HG03457 (cell line): Measurements from ENCODE around the gene UBQLN4.
"Not testable (repeated sequence)": the region's sequence is repeated elsewhere in the genome, so short reads cannot be mapped to it uniquely, and the experiment has no call there.

ENCODE experiments used
- ATAC-seq: cut with Tn5 transposase; IDR thresholded peaks from one replicate; pipeline ENCODE4 v1.9.1; 2021; ENCODE audit warnings: moderate number of reproducible peaks; ENCODE audit not compliant: unreplicated experiment

UBQLN4 gene

DNA sequence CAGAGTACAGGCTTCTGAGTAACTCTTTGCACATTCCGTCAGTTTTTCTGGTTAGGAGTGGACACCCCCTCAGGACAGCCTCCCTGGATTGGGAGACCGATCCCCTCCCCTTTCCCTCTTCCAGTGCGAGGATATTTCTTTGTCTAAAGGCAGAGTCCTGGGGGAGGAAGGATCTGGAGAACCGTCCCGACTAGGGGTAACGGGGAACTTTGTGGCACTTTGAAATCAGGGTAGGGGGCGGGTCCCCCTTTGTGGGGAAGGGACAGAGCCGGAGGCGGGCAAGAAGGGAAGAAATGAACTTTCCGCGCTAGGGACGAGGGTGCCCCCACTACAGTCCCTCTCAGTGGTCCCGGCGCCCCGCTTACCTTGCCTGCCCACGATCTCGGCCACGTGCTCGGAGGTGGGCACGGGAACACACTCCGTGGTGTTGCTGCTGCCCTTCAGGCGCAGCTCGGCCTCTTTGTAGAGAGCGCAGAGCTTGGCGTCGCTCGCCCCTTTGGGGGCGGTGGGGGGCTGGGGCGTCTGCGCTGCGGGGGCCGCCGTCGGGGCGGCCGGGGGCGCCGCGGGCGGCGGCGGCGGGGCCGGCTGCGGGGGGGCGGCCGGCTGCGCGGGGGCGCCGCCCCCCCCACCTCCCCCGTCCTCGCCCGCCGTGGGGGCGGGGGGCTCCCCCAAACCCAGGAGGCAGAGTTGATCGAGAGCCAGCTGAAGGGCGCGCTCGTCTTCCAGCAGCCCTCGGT lies 27.8 kb upstream of the UBQLN4 start:
- ATAC-seq: no peak

DNA sequence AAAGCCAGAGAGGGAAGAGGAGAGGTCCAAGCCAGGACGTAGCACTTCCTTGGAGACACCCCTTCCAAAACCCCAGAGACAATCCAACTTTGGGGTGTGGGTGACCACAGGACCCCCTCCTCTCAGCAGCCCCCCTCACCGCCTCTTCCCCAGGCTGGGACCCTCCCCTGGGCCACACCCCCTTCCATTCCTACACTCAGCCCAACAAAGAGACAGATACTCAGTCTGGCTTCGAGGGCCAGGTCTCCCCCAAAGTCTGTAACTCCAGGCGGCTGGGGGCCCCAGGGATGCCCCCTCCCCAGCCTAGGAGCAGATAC lies 27.2 kb upstream of the UBQLN4 start:
- ATAC-seq: no peak

GRCh38 chr1:156080241-156080862 lies 26.8 kb upstream of the UBQLN4 start:
- no peak for ATAC-seq

DNA sequence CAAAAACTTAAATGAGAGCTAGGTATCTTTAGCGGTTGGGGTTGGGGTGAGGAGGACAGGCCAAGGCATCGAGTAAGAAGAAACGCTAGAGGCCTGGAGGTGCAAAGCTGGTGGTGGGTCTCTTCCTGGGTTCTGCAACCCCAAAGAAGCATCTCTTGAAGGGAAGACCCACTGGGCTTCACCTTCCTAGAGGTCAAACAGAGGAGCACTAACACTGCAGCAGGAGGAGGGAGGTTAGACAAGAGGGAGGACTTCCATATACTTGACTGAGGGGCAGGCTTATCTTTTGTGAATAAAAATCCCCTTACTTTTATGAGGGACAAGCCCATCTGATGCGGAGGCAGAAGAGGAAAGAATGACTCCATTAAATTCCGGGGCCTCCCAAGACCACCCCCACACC lies 26.2 kb upstream of the UBQLN4 start:
- no peak for ATAC-seq

GRCh38 chr1:156078728-156079127 lies 25.1 kb upstream of the UBQLN4 start:
- no peak for ATAC-seq

DNA sequence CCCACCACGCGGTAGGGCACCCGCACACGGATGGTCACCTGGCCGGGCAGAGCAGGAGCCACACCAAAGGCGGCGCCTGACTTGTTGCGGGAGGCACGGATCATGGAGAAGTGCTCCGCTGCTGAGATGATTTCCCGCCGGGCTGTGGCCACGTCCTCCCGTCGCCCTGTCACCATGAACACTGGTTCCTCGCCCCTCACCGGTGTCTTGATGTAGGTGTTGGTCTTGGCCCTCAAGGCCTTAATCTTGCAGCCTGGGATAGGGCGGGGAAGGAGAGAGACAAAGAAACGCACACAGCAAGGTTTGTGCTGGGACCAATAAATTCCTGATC lies 23.8 kb upstream of the UBQLN4 start:
- ATAC-seq: no peak

DNA sequence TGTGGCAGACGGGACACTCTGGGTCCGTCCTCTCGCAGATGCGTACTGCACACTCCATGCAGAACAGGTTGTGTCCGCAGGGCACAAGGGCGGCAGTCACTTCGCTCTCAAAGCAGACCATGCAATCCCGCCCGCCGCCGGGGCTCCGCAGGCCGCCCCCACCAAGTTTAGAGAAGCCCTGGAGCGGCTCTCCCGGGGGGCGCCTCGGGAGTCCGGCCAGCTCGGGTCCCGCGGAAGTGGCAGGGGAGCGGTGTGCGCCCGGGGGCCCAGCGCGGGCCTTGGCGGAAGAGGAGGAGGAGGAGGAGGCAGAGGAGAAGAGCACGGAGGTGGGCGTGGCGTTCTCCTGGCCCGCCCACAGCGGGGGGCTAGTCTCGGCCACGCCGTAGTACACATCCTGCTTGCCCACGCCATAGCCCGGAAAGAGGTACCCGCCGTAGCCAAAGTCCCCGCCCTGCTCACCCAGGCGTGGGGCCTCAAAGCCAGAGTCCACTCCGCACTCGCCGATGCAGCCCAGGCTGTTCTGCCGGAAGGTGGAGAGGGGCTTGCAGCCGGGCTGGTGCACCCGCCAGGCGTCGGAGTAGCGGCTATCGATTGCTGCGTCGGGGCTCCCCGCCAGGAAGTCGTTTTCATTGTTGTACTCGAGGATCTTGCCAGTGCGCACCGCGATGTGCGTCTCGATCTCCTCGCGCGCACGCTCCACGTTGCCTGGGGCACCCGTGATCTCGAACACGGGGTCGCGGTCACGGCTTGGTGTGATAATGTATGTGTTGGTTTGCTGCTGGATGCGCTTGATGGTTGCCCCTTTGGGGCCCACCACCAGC lies 23.2 kb upstream of the UBQLN4 start:
- ATAC-seq: no peak

GRCh38 chr1:156075775-156076204 lies 22.2 kb upstream of the UBQLN4 start:
- no peak for ATAC-seq

- no peak for ATAC-seq
These were observed 21.6 kb upstream of the UBQLN4 start for GRCh38 chr1:156075162-156075561.

DNA sequence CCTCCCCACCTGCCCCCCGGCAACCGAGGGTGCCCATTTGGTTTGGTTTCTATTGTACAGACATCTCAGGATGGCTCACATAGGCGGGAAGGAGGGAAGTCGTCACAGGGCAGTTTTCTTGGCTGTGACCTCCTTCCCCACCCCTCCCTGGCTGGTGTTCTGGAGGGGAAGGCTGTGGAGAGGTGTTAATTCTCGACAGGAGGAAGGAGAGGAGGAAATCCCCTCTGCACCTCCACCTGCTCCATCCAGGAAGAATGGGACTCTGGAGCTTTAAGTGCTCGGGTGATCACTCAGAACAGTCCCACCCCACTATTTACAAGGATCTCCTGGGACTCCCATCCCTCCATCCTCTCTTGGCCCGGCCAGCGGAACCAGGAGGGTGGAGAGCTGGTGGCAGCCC lies 21.1 kb upstream of the UBQLN4 start:
- no peak for ATAC-seq

GRCh38 chr1:156073740-156074139 lies 20.1 kb upstream of the UBQLN4 start:
- ATAC-seq: no peak

- no peak for ATAC-seq
These were observed 19.6 kb upstream of the UBQLN4 start for GRCh38 chr1:156073110-156073687.

GRCh38 chr1:156072251-156072650 lies 18.7 kb upstream of the UBQLN4 start:
- ATAC-seq: no peak

DNA sequence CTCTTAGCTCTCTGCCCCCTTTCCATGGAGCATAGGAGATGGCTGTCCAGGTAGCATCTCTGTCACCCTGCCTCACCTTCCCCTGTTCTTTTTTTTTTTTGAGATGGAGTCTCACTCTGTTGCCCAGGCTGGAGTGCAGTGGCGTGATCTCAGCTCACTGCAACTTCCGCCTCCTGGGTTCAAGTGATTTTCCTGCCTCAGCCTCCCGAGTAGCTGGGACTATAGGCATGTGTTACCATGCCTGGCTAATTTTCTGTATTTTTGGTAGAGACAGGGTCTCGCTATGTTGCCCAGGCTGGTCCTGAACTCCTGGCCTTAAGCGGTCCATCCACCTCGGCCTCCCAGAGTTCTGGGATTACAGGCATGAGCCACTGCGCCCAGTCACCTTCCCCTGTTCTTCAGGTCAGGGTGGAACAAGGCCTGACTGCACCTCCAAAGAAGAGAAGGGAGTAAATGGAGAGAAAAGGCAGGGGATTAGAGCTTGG lies 17.8 kb upstream of the UBQLN4 start:
- ATAC-seq: not testable (repeated sequence)

DNA sequence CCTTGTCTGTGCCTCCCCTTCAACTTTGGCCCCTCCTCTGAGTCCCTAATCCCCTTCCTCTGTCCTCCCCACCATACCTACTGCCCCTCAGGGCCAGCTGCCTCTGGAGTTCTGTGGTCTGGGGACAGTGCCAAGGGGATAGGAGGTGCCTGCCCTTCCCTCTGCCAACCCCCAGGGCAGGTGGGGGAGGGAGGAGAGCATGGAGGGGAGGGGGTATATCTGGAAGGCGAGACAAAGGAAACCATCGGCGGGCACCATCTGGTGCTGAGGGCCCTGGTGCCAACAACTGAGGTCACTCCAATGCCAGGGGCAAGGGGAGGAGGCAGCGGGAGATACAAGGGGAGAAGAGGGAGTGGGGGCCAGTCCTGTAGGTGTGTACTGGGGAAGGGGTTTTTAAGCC lies 16.9 kb upstream of the UBQLN4 start:
- no peak for ATAC-seq

DNA sequence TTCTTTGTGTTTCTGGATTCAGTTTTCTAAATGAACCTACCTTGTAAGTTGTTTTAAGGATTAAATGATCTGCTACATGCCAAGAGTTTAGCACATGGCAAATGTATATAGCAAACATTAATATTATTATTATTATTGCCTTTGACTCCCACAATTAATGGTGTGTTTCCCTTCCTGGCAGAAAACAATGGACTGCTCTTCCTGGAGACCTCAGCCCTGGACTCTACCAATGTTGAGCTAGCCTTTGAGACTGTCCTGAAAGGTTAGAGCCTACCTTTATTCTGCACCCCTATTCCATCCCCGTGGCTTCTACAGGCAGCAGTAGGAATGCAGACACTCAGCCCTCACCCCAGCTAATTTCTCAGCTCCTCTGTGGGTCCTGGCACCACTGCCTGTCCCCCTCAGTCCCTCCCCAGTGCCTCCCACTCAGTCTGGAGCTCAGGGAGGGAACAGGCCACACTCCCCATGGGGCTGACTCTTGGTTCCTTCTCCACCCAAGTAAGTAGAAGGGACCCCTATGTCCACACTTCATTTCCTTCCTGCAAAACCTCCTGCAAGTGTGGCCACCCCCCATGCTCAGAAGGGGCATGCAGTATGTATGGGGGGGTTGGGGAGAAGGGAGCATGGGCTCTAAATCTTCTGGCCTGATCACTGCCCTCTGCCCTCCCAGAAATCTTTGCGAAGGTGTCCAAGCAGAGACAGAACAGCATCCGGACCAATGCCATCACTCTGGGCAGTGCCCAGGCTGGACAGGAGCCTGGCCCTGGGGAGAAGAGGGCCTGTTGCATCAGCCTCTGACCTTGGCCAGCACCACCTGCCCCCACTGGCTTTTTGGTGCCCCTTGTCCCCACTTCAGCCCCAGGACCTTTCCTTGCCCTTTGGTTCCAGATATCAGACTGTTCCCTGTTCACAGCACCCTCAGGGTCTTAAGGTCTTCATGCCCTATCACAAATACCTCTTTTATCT lies 16.2 kb upstream of the UBQLN4 start:
- ATAC-seq: no peak

- ATAC-seq: no peak
These were observed 13.7 kb upstream of the UBQLN4 start for GRCh38 chr1:156067262-156067661.

- ATAC-seq: no peak
These were observed 12.3 kb upstream of the UBQLN4 start for GRCh38 chr1:156065871-156066270.

DNA sequence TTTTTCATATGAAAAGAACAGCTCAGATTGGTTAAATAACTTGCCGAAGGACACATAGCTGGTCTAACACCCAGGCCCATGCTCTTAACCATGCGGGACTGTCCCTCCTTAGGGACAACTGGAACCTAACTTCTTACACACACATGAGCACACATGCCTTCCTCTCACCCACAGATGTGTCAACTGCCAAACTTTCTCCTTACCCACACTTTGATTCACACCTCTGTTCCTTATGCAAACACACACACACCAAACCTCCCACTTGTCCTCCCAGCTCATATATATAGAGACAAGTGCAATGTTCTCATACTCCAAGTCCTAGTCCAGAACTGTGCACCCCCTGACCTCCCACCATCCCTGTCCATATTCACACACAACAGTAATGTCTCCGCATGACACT lies 11.6 kb upstream of the UBQLN4 start:
- ATAC-seq: no peak

DNA sequence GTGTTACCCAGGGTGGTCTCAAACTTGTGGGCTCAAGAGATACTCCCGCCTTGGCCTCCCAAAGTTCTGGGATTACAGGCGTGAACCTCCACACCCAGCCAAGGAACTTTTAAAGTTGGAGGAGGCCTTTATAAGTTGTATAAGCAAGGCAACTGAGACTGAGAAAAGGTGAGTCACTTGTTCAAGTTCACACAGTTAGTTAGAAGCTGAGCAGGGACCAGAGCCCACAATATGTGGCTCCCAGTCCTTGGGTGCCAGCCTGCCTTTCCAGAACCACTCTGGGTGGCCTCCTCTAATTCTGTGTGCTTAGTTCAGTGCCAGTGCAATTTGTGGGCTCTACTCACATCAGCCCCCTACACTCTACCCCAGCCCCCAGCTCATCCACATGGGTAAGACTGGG lies 11.0 kb upstream of the UBQLN4 start:
- ATAC-seq: no peak

DNA sequence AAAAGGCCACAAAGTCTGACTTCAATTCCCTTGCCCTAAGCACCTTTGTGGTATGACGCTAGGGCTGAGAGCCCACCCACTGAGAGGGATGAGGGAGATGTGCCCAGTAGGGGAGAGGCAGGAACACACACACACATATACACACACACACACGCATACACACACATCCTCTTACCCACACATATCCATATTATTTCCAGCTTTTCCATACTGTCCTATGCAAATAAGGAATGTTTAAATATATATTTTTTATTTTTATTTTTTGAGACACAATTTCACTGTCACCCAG lies 10.3 kb upstream of the UBQLN4 start:
- no peak for ATAC-seq
